ENCODE data around the gene FAR2.

The FAR2 gene

DNA sequence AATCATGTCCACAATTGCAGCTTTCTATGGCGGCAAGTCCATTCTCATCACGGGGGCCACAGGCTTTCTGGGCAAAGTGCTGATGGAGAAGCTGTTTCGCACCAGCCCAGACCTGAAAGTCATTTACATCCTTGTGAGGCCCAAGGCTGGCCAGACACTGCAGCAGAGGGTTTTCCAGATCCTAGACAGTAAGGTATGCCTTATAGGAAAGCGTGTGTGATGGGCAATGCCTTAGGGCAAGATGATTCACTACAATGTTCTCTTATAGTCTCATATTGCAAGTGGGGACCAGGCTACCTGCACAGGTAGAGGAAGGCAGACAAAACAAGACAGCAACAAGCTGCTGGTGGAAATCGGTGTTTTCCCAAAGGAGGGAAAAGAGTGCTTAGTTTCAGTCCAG is 121.4 kb downstream of the FAR2 start:
- Histone ChIP-seq H3K9me3 (ENCODE audit: control insufficient read depth in 5 of 5, low read length in 5 of 5) (no peaks in the 10 kb centered on the region), H3K4me1 (ENCODE audit: control insufficient read depth in 5 of 5, insufficient read depth in 5 of 5, low read length in 5 of 5) (peaks cover 0 to 12% (median 5%) of the 10 kb centered on the region in 5 donors), H3K27me3 (ENCODE audit: control insufficient read depth in 5 of 5, insufficient read depth in 4 of 5, low read length in 5 of 5) (no peaks in the 10 kb centered on the region), H3K27ac (ENCODE audit: low read depth, low read length) (no peak overlapping the region), H3K4me3 (ENCODE audit: low read depth in 1 of 5, low read length in 5 of 5) (no peak overlapping the region), H3K36me3 (ENCODE audit: control insufficient read depth in 5 of 5, insufficient read depth in 5 of 5, low read length in 5 of 5) (peaks cover 0 to 14% (median 0%) of the 10 kb centered on the region in 5 donors), H3K9ac (ENCODE audit: low read length in 5 of 5) (no peak overlapping the region)

DNA sequence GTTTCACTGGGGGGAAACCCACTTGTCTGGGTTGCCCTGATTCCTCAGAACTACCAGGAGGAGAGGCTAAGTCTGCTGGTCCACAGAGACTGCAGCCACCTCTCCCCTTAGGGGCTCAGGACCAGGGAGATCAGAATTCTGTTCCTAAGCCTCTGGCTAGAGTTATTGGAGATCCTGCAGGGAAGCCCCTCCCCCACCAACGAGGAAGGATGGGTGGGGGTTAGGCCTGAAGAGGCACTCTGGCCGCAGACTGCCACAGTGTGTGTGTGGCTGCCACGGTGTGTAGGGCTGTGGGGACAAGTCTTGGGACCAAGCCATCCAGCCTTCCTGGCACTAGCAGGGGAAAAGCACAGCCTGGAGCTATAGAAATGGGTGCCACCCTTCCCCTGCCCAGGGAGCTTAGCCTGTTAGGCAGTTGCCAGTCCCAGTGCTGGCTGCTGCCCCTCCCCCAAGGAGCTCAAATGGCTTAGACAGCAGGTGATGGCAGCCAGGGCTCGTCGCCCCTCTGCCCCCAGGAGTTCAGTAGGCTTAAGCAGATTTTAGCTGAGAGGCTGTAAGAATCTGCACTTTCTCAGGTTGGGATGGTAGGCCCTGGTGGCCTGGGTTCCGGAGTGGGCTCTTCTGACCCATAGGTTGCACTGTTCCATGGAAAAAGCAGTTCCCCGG is 124.2 kb downstream of the FAR2 start:
- peaks cover 0 to 14% (median 0%) of the 10 kb centered on the region in 5 donors for H3K36me3 ChIP-seq (ENCODE audit: control insufficient read depth in 5 of 5, insufficient read depth in 5 of 5, low read length in 5 of 5)
- H3K4me1 ChIP-seq (ENCODE audit: control insufficient read depth in 5 of 5, insufficient read depth in 5 of 5, low read length in 5 of 5), result peaks cover 0 to 1% (median 0%) of the 10 kb centered on the region in 5 donors
- no peak overlapping the region for H3K4me3 ChIP-seq (ENCODE audit: low read depth in 1 of 5, low read length in 5 of 5)
- H3K9me3 ChIP-seq (ENCODE audit: control insufficient read depth in 5 of 5, low read length in 5 of 5), result no peaks in the 10 kb centered on the region
- no peaks in the 10 kb centered on the region for H3K27me3 ChIP-seq (ENCODE audit: control insufficient read depth in 5 of 5, insufficient read depth in 4 of 5, low read length in 5 of 5)
- H3K9ac ChIP-seq (ENCODE audit: low read length in 5 of 5), result no peak overlapping the region
- no peak overlapping the region for H3K27ac ChIP-seq (ENCODE audit: low read depth, low read length)

GRCh38 chr12:29275834-29276233 is 126.8 kb downstream of the FAR2 start:
- Histone ChIP-seq H3K4me1 (ENCODE audit: control insufficient read depth in 5 of 5, insufficient read depth in 5 of 5, low read length in 5 of 5) (peaks cover 0 to 11% (median 2%) of the 10 kb centered on the region in 5 donors), H3K36me3 (ENCODE audit: control insufficient read depth in 5 of 5, insufficient read depth in 5 of 5, low read length in 5 of 5) (peaks cover 0 to 9% (median 0%) of the 10 kb centered on the region in 5 donors), H3K27me3 (ENCODE audit: control insufficient read depth in 5 of 5, insufficient read depth in 4 of 5, low read length in 5 of 5) (no peaks in the 10 kb centered on the region)

DNA sequence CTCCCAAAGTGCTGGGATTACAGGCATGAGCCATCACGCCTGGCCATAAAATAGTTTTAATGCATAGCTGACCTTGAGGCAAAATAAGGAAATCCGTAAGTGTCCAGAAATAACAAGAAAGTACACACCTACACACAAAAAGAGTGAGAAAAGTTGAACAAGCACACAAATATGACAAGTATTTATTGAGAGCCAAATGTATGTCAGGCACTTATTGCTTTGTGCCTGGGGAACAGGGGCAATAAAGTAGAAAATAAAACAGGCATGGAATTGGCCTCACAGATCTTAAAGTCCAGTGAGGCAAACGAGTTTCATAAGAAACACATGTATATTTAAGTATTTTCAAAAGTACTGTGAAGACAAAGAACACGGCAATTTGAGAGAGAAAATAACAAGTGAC is 128.2 kb downstream of the FAR2 start:
- Histone ChIP-seq H3K4me1 (ENCODE audit: control insufficient read depth in 5 of 5, insufficient read depth in 5 of 5, low read length in 5 of 5) (peaks cover 2 to 22% (median 13%) of the 10 kb centered on the region in 5 donors), H3K9me3 (ENCODE audit: control insufficient read depth in 5 of 5, low read length in 5 of 5) (no peaks in the 10 kb centered on the region), H3K36me3 (ENCODE audit: control insufficient read depth in 5 of 5, insufficient read depth in 5 of 5, low read length in 5 of 5) (peaks cover 0 to 7% (median 0%) of the 10 kb centered on the region in 5 donors), H3K27ac (ENCODE audit: low read depth, low read length) (no peak overlapping the region), H3K4me3 (ENCODE audit: low read depth in 1 of 5, low read length in 5 of 5) (no peak overlapping the region), H3K9ac (ENCODE audit: low read length in 5 of 5) (no peak overlapping the region), H3K27me3 (ENCODE audit: control insufficient read depth in 5 of 5, insufficient read depth in 4 of 5, low read length in 5 of 5) (no peaks in the 10 kb centered on the region)

More at GRCh38 chr12:29275834-29276233, 126.8 kb downstream of the FAR2 start:
- H3K9ac ChIP-seq (ENCODE audit: low read length in 5 of 5), result no peak overlapping the region
- no peaks in the 10 kb centered on the region for H3K9me3 ChIP-seq (ENCODE audit: control insufficient read depth in 5 of 5, low read length in 5 of 5)
- no peak overlapping the region for H3K4me3 ChIP-seq (ENCODE audit: low read depth in 1 of 5, low read length in 5 of 5)
- no peak overlapping the region for H3K27ac ChIP-seq (ENCODE audit: low read depth, low read length)

DNA sequence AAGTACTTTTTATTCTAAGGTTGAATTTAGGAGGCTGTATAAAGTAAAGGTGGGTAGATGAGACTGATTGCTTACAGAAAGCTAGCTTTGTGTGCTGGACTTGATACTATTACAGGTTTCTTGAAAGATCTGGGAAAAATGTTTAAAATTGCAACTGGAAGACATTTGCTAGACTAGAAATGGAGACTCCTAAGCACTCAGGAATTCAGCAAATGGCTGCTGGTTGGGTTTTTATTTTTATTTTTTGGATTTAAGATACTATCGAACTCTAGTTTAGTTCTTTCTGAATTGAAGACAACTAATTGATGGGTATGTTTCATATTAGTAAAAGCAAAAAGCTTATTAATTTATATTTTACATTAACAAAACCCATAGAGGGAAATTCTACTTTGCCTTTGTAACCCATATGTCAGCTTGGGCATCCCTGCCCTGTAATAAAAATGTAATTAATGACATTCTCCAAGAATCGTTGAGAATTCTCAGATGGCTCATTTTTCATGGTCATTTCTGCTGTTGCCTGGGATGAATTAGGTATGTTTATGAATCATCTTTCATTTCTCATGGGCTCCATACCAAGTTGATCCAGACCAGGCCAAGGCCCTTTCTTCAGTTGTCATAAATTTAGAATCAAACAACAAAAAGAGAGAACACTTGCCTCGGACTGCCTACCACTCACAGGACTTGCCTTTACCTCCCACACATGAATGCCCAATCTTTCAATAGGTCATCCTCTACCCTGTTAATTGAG is 129.8 kb downstream of the FAR2 start:
- peak overlapping the region in 1 of 5 donors; percentile 44 for H3K9ac ChIP-seq (ENCODE audit: low read length in 5 of 5)
- H3K4me3 ChIP-seq (ENCODE audit: low read depth in 1 of 5, low read length in 5 of 5), result no peak overlapping the region
- peak overlapping the region; percentile 2 for H3K27ac ChIP-seq (ENCODE audit: low read depth, low read length)
- H3K27me3 ChIP-seq (ENCODE audit: control insufficient read depth in 5 of 5, insufficient read depth in 4 of 5, low read length in 5 of 5), result no peaks in the 10 kb centered on the region
- H3K9me3 ChIP-seq (ENCODE audit: control insufficient read depth in 5 of 5, low read length in 5 of 5), result no peaks in the 10 kb centered on the region
- no peaks in the 10 kb centered on the region for H3K36me3 ChIP-seq (ENCODE audit: control insufficient read depth in 5 of 5, insufficient read depth in 5 of 5, low read length in 5 of 5)
- peaks cover 2 to 32% (median 18%) of the 10 kb centered on the region in 5 donors for H3K4me1 ChIP-seq (ENCODE audit: control insufficient read depth in 5 of 5, insufficient read depth in 5 of 5, low read length in 5 of 5)

DNA sequence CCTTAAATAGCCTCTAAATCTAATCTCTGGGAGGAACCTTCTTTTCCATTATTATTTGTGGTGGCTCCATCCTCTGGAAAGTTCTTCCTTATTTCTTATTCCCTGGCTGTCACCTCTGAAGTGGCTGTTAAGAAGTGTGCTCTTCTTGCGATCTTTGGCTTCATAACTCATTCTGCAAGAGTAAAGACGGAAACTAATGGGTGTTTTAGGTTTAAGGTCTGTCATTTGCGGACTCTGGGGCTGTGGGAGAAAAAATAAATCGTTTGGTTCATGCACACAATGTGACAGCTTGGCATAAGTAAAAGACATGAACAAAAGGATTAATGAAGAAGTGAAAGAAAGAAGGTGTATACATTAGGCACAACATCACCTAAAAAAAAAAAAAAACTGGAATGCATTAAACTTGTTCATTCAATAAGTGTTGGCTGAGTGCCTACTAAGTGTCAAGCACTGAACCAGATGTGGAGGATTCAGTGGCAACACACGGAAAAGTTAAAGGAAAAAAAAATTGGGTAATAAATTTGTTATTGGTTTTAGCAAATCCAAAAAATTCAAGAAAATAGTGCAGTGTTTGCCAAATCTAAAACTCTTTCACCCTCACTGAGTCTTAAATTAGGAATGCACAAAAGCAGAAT is 132.4 kb downstream of the FAR2 start:
- H3K4me1 ChIP-seq (ENCODE audit: control insufficient read depth in 5 of 5, insufficient read depth in 5 of 5, low read length in 5 of 5), result peaks cover 2 to 32% (median 20%) of the 10 kb centered on the region in 5 donors
- H3K9ac ChIP-seq (ENCODE audit: low read length in 5 of 5), result no peak overlapping the region
- no peaks in the 10 kb centered on the region for H3K9me3 ChIP-seq (ENCODE audit: control insufficient read depth in 5 of 5, low read length in 5 of 5)
- H3K27ac ChIP-seq (ENCODE audit: low read depth, low read length), result peak overlapping the region; percentile 67
- no peak overlapping the region for H3K4me3 ChIP-seq (ENCODE audit: low read depth in 1 of 5, low read length in 5 of 5)
- no peaks in the 10 kb centered on the region for H3K36me3 ChIP-seq (ENCODE audit: control insufficient read depth in 5 of 5, insufficient read depth in 5 of 5, low read length in 5 of 5)
- no peaks in the 10 kb centered on the region for H3K27me3 ChIP-seq (ENCODE audit: control insufficient read depth in 5 of 5, insufficient read depth in 4 of 5, low read length in 5 of 5)

DNA sequence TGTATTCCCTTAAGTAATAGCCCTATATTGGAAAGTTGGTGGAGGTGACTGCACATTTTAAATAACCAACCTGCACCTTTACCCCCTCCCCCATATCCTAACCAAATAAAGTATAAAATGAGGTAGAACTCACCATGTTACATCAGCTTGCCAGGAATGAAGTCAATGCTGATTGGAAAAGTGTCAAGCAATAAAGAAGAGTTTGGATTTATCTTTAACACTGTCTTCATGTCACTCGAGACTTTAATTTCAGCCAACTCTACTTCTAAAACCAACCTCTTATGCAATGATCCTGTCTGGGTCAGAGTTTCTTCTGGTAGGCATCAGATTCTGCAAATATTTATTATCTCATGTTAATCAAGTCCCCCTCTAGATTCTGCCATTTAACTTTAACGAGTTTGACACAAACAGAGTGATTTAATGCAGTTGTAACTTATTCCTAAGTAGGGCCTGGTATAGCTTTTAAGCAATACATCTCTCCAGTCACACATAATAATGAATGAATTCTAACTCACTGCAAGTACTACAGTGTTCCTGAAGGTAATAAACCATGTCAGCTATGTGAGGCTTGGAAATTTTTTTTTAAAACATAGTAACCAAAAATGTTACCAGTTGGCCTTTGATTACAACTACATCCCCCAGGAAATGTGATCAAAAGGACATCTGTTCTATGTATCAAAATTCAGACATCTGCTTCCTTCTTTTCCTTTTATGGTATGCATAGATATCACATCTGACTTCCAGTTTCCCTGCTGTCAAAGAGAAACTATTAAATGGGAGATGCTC is 133.1 kb downstream of the FAR2 start:
- Histone ChIP-seq H3K4me1 (ENCODE audit: control insufficient read depth in 5 of 5, insufficient read depth in 5 of 5, low read length in 5 of 5) (peaks cover 2 to 32% (median 20%) of the 10 kb centered on the region in 5 donors), H3K36me3 (ENCODE audit: control insufficient read depth in 5 of 5, insufficient read depth in 5 of 5, low read length in 5 of 5) (no peaks in the 10 kb centered on the region), H3K9me3 (ENCODE audit: control insufficient read depth in 5 of 5, low read length in 5 of 5) (no peaks in the 10 kb centered on the region), H3K4me3 (ENCODE audit: low read depth in 1 of 5, low read length in 5 of 5) (no peak overlapping the region), H3K27me3 (ENCODE audit: control insufficient read depth in 5 of 5, insufficient read depth in 4 of 5, low read length in 5 of 5) (no peaks in the 10 kb centered on the region), H3K27ac (ENCODE audit: low read depth, low read length) (peak overlapping the region; percentile 67), H3K9ac (ENCODE audit: low read length in 5 of 5) (no peak overlapping the region)

GRCh38 chr12:29283969-29284700 is 135.1 kb downstream of the FAR2 start:
- Histone ChIP-seq H3K27me3 (ENCODE audit: control insufficient read depth in 5 of 5, insufficient read depth in 4 of 5, low read length in 5 of 5) (no peaks in the 10 kb centered on the region), H3K36me3 (ENCODE audit: control insufficient read depth in 5 of 5, insufficient read depth in 5 of 5, low read length in 5 of 5) (no peaks in the 10 kb centered on the region), H3K9me3 (ENCODE audit: control insufficient read depth in 5 of 5, low read length in 5 of 5) (no peaks in the 10 kb centered on the region), H3K27ac (ENCODE audit: low read depth, low read length) (no peak overlapping the region), H3K9ac (ENCODE audit: low read length in 5 of 5) (no peak overlapping the region), H3K4me1 (ENCODE audit: control insufficient read depth in 5 of 5, insufficient read depth in 5 of 5, low read length in 5 of 5) (peaks cover 0 to 27% (median 20%) of the 10 kb centered on the region in 5 donors), H3K4me3 (ENCODE audit: low read depth in 1 of 5, low read length in 5 of 5) (no peak overlapping the region)

GRCh38 chr12:29286081-29286790 is 137.2 kb downstream of the FAR2 start:
- Histone ChIP-seq H3K4me3 (ENCODE audit: low read depth in 1 of 5, low read length in 5 of 5) (no peak overlapping the region), H3K9me3 (ENCODE audit: control insufficient read depth in 5 of 5, low read length in 5 of 5) (peaks cover 0 to 3% (median 0%) of the 10 kb centered on the region in 5 donors), H3K27ac (ENCODE audit: low read depth, low read length) (no peak overlapping the region), H3K36me3 (ENCODE audit: control insufficient read depth in 5 of 5, insufficient read depth in 5 of 5, low read length in 5 of 5) (no peaks in the 10 kb centered on the region), H3K9ac (ENCODE audit: low read length in 5 of 5) (no peak overlapping the region), H3K4me1 (ENCODE audit: control insufficient read depth in 5 of 5, insufficient read depth in 5 of 5, low read length in 5 of 5) (peaks cover 0 to 24% (median 15%) of the 10 kb centered on the region in 5 donors), H3K27me3 (ENCODE audit: control insufficient read depth in 5 of 5, insufficient read depth in 4 of 5, low read length in 5 of 5) (no peaks in the 10 kb centered on the region)

Measured in subcutaneous abdominal adipose tissue (tissue), 5 donors.